GM12873 (cell line): ENCODE data around the gene SH3BP5L.

Experiments
- CTCF ChIP-seq: IDR thresholded peaks from 2 replicates; pipeline ENCODE4 v1.5.1; 2012; ENCODE audit warnings: low read depth, mild to moderate bottlenecking, moderate library complexity, low read length, control low read depth; ENCODE audit not compliant: insufficient read depth; ENCODE audit errors: missing control alignments

Gene SH3BP5L

DNA sequence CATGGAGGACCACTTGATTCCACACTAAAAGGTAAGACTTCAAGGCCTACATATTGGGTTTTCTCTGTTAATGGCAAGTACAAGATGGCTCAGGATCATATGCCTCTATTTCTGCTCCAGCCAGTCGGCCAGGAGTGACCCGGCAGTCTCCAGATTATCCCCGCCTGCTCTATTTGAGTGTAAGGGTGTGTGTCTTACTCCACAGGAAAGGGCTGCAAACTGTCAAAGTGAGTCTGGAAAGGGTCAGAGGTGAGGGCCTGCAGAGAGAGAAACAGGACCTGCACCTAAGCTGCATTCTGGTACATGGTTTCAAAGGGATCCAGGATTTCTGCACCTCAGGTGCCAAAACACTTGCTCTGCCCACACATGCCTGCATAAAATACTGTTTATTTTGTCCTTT is 23.9 kb upstream of the SH3BP5L start:
- no peak for TF ChIP-seq CTCF

DNA sequence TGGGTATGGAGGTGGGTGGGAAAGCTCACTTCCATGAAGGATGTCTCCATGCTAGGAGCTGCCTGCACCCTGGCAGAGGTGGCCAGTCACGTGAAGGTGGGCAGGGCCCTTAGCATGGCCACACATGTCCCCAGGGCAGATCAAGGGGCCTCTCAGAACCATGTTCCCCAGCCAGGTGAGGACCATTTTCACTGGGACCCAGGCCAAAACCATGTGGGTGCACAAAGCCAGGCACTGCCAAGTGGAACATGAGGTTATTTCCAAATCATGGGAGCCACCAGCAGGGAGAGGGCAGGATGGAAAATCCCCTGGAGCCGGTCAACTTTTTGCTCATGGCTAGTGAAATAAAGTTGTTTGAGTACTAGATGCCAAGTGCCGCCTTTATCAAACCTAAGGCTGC is 23.4 kb upstream of the SH3BP5L start:
- TF ChIP-seq CTCF = no peak

DNA sequence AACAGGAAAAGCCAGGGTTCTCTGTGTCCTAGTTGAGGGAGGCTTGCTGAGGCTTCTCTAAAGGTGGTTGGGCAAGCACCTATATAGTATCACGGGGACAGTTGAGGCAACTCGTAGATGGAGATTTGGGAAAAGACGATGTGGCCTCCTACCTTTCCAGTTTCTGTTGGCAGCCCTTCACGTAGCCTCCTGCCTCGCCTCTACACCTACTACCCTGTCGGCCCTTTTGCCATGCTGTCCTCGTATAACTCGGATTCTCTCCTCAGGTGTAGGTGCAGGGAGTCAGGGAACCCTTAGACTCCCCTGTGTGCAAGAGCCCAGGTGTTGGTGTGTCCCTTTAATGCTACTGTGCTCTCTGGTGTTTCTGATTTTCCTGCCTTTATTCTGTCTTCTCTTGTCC is 22.9 kb upstream of the SH3BP5L start:
- TF ChIP-seq CTCF = no peak

- TF ChIP-seq CTCF = no peak
Observed at GRCh38 chr1:248847956-248848561, 22.3 kb upstream of the SH3BP5L start.

DNA sequence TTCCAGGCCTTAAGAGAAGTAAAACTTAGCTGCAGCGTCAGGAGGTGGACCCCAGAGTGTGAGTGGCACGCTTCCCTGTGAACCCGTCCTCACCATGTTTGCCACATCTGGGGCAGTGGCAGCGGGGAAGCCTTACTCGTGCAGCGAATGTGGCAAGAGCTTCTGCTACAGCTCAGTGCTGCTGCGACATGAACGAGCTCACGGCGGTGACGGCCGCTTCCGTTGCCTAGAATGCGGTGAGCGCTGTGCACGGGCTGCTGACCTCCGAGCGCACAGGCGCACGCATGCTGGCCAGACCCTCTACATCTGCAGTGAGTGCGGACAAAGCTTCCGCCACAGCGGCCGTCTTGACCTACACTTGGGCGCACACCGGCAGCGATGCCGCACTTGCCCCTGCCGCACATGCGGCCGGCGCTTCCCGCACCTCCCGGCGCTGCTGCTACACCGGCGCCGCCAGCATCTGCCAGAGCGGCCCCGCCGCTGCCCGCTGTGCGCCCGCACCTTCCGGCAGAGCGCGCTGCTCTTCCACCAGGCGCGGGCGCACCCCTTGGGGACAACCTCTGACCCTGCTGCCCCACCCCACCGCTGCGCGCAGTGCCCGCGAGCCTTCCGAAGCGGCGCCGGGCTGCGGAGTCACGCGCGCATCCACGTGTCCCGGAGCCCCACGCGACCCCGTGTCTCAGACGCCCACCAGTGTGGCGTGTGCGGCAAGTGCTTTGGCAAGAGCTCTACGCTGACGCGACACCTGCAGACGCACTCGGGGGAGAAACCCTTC is 21.7 kb upstream of the SH3BP5L start:
- no peak for TF ChIP-seq CTCF

GRCh38 chr1:248844526-248844925 is 18.8 kb upstream of the SH3BP5L start:
- no peak for TF ChIP-seq CTCF

DNA sequence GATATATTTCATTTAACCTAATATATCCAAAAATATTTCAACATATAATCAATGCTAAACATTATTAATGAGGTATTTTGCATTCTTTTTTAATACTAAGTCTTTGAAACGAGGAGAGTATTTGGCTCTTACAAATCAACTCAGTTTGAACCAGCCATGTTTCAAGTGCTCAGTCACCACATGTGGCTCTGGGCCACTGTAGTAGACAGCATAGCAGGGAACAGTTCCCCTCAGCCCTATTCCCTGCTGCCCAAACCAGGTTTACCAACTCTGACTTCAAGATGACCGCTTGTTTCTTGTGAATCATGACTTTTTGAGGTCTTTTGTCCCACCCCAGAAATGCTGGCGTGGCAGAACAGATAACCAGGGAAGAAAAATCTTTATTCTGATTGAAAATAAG is 18.0 kb upstream of the SH3BP5L start:
- no peak for TF ChIP-seq CTCF
